ENCODE data around the gene SLC3A2. TPM values are rescaled to one million over a fixed set of nuclear protein-coding genes. Genes with fewer than 3 reads are reported as not detected.

The SLC3A2 gene
- total RNA-seq: 163 TPM in 2 replicates

DNA sequence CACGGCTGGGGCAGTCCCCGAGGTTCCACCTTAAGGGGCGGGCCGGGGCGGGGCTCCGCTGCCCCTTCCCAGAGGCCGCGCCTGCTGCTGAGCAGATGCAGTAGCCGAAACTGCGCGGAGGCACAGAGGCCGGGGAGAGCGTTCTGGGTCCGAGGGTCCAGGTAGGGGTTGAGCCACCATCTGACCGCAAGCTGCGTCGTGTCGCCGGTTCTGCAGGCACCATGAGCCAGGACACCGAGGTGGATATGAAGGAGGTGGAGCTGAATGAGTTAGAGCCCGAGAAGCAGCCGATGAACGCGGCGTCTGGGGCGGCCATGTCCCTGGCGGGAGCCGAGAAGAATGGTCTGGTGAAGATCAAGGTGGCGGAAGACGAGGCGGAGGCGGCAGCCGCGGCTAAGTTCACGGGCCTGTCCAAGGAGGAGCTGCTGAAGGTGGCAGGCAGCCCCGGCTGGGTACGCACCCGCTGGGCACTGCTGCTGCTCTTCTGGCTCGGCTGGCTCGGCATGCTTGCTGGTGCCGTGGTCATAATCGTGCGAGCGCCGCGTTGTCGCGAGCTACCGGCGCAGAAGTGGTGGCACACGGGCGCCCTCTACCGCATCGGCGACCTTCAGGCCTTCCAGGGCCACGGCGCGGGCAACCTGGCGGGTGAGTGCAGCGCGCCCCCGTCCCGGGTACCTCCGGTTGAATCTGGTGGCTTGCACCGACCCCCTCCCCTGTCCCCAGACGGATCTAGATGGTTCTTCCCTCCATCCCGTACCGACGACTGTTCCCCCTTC is at the start of gene SLC3A2:
SLC3A2 (plus strand) TSS at position 94 of the 776 bp plus-strand sequence; CDS start at position 222, 128 bp downstream.
- intact Hi-C loops (cut with micrococcal nuclease): loop anchor here (1.0 to 5.0 kb wide), 13 partner anchors 19 to 801 kb away; partner anchors contain the start of genes HNRNPUL2, NXF1, POLR2G and RTN3

DNA sequence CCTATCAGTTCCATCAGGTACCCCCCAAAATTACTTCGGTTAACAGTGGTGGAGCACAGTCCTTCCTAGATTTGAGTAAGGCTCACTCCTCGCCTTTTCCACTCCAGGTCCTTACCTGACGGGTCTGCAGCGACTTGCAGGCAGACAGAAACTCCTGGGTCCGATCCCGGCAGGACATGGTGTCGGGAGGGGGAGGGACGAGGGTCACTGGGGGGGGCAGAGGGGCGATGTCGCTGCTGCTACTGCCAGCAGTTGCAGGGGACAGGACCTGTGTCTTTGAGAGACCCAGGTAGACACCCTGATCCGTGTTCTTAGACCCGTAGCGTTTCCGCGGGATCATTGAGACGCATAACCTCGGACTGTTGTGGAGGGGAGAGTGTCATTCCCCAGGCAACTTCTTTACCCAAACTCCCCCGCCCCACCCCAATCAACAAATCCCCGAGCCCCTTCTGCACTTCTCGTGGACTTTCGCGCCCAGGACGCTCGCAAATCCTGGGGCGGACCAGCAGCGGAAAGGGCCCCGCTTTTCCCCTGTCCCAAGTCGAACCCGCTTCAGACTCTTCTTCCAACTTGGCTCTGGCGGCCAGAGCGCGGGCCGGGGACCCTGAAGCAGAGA is 49.7 kb upstream of the SLC3A2 start:
- intact Hi-C loops (cut with micrococcal nuclease): loop anchor here (1.0 to 5.0 kb wide), 3 partner anchors 8 to 124 kb away; partner anchors contain the start of genes BSCL2, GNG3, SLC3A2 and WDR74

GRCh38 chr11:62831520-62832335 is 49.0 kb upstream of the SLC3A2 start, which contains the start of gene STX5:
STX5 (minus strand) TSS chr11:62832051; CDS start chr11:62831243, 808 bp downstream.
- intact Hi-C loops (cut with micrococcal nuclease): loop anchor here (1.0 to 5.0 kb wide), 6 partner anchors 8 to 124 kb away; partner anchors contain the start of genes BSCL2, GNG3, SLC3A2 and TMEM179B

DNA sequence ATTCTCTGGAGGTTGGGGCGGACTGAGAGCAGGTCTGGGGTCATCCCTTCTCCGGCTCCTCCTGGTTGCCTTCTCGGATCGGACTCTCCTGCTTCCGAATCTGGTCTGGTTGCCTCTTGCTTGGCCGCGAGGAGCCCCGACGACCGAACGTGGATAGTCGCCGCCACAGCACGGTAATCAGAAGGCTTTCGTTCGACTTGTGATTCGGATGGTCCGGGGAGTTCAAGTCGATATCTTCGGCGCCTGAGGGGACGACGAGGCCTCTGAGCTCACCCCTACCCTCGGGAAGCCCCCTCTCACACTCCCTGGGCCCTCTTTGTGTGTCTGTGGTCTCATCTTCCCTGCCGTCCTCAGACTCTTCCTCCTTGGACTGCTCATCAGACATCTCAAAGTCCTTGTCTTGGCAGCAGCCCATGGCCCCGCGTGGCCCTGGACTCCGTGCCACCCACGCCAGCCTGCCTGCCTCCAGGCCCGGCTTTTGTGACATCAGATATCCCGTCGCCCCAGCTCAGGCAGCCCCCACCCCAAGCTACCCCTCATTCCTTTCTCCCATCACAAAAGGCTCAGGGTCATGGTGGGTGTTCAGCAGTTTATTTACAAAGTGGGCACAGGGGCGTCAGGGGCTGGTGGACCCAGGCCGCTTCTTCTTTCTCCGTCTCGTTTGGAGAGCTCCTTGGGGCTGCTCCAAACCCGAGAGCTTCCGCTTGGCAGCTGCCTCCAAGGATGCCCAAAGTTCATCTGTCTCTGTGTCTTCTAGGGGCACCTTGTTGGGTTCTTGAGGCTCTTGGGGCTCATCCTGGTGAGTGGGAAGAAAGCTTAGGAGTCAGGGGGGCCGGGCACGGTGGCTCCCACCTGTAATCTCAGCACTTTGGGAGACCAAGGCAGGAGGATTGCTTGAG is 48.1 kb upstream of the SLC3A2 start, which contains the start of gene TEX54:
TEX54 (minus strand) TSS at position 506 of the 899 bp plus-strand sequence.
- intact Hi-C loops (cut with micrococcal nuclease): loop anchor here (1.0 to 5.0 kb wide), 4 partner anchors 23 to 125 kb away; partner anchors contain the start of genes BSCL2, GNG3, TMEM179B and TMEM223

DNA sequence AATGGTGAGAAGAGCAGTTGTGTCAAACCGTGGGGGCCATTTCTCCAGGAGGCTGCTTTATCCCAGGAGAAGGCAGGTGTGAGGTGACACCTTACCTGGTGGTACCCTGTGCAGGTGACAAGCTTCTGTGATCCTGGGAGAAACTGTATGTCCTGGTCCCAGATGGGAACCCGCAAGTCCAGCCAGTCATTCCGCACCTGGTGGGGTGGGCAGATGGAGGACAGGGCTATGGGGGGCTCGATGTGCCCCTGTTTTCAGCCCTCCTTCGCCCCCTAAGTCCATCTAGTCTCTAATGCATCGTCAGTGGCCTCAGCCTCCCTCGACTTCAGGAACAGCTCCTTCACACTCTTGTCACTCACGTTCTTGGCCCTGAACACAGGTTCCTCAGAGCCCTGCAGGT is 45.4 kb upstream of the SLC3A2 start:
- intact Hi-C loops (cut with micrococcal nuclease): no loop called here

- intact Hi-C loops (cut with micrococcal nuclease): loop anchor here (1.0 kb wide), 3 partner anchors 8 to 41 kb away; partner anchors contain the start of genes NXF1 and SLC3A2
Observed at GRCh38 chr11:62839050-62839945, 41.4 kb upstream of the SLC3A2 start, which contains the start of gene WDR74. WDR74 (minus strand) TSS chr11:62839590; CDS start chr11:62839570, 20 bp downstream.

DNA sequence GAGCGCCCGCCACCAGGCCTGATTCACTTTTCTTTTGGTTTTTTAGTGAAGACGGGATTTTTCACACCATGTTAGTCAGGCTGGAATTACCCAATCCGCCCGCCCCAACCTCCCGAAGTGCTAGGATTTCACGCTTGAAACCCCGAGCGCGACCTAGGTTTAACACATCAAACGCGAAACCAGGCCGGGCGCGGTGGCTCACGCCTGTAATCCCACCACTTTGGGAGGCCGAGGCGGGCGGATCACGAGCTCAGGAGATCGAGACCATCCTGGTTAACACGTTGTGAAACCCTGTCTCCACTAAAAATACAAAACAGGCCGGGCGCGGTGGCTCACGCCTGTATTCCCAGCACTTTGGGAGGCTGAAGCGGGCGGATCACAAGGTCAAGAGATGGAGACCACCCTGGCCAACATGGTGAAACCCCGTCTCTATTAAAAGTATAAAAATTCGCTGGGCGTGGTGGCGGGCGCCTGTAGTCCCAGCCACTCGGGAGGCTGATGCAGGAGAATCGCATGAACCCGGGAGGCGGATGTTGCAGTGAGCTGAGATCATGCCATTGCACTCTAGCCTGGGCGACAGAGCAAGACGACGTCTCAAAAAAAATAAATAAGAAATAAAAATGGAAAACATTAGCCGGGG is 39.9 kb upstream of the SLC3A2 start:
- intact Hi-C loops (cut with micrococcal nuclease): loop anchor here (1.0 to 5.0 kb wide), 6 partner anchors 15 to 284 kb away; partner anchors contain the start of genes EEF1G, HNRNPUL2, POLR2G and TMEM179B

DNA sequence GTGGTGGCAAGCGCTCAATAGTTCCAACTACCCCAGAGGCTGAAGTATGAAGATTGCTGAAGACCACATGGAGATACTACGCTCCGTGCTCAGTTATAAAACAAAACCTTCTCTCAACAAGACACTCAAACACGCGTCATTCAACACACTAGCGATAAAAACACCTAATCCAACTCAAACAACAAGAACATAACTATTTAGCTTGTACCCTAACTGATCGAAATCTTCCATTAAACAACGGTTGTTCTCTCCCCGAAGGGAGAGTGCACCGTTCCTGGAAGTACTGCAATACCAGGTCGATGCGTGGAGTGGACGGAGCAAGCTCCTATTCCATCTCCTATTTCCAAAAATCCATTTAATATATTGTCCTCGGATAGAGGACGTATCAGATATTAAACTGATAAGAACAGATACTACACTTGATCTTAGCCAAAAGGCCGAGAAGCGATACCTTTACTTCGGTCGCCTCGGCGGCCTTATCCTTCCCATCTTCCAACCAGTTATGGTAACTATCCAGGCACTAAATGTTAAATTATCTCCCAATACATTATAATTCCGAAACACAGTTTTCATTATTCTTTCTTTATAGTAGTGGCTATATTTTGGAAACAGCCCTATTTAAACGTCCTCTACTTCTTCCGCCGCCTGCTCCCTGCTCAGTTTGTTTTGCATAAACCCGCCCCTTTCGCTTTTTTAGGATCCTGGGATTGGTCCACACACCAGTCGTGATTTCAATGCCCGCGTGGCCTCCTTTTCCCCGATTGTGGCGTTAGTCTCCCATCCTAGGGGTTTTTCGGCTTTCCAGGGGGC is 39.1 kb upstream of the SLC3A2 start:
- intact Hi-C loops (cut with micrococcal nuclease): loop anchor here (1.0 to 5.0 kb wide), 6 partner anchors 15 to 285 kb away; partner anchors contain the start of genes EEF1G, HNRNPUL2, POLR2G and TMEM179B

DNA sequence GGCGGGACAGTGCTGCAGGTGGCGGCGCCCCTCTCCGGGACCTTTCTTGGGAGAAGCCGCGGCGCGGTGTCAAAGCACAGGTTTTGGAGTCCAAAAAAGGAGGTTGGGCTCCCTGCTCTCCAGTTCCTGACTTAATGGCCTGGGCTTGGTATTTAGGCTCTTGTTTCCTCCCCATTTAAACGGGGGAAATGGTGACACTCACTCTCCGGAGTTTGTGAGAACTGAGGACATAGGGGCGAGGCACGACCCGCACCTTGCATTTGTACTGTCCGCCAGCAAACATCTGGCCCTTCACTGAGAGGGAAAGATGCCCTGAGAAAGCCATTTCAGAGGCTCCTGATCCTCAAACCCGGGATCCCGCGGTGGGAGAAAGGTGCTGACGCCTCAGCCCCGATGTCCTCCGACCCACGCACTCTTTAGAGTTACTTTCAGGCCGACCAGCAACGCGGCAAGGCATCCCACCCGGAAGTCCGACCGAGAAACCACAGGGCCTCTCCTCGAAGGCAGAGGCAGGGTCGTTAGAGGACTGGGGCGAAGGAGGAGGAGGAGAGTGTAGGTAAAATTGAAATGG is 38.4 kb upstream of the SLC3A2 start:
- intact Hi-C loops (cut with micrococcal nuclease): loop anchor here (5.0 kb wide), 1 partner anchor 270 kb away; the partner anchor contains the start of gene EEF1G

GRCh38 chr11:62842891-62843290 is 37.8 kb upstream of the SLC3A2 start:
- intact Hi-C loops (cut with micrococcal nuclease): loop anchor here (5.0 kb wide), 1 partner anchor 271 kb away; the partner anchor contains the start of gene EEF1G

GRCh38 chr11:62843466-62843865 is 37.2 kb upstream of the SLC3A2 start:
- intact Hi-C loops (cut with micrococcal nuclease): loop anchor here (5.0 kb wide), 1 partner anchor 271 kb away; the partner anchor contains the start of gene EEF1G

GRCh38 chr11:62844154-62844553 is 36.5 kb upstream of the SLC3A2 start:
- intact Hi-C loops (cut with micrococcal nuclease): loop anchor here (5.0 kb wide), 1 partner anchor 272 kb away; the partner anchor contains the start of gene EEF1G

DNA sequence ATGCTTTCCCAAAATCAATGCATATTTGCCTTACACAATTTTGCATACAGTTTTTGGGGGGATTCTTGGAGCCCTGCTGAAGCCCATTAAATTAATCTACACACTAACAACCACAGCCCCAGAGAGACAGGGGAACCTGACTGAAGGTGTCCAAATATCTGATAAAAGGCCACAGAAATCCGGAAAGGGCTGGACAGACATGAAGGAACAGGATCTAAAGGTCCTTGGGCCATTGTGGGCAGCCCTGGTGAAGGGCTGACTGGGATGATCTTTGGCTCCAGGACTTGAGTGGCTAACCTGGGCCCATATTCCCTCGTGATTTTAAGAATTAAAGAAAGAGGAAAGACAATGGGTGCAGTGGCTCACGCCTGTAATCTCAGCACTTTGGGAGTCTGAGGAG is 34.5 kb upstream of the SLC3A2 start:
- intact Hi-C loops (cut with micrococcal nuclease): no loop called here

DNA sequence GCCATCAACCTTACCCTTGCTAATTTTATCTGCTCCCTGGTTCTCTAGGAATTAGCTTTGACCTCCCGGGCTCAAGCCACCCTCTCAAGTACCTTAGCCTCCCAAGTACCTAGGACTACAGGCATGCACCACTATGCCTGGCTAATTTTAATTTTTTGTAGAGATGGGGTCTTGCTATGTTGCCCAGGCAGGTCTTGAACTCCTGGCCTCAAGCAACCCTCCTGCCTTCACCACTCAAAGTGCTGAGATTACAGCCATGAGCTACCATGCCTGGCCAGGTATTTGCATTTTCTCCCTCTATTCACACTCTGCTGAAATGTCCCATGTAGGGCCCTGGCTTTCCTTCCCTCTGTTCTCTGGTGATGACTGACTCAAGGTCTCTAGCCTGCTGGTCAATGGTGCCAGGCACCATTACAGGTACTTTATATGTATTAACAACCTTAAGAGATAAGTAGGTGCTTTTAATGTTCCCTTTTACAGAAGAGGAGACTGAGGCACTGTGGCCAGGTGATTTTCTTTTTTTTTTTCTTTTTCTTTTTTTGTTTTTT is 32.9 kb upstream of the SLC3A2 start:
- intact Hi-C loops (cut with micrococcal nuclease): no loop called here

- intact Hi-C loops (cut with micrococcal nuclease): no loop called here
Observed at GRCh38 chr11:62850911-62851806, 29.5 kb upstream of the SLC3A2 start.

Data from T-helper 2 cell treated with Interferon-gamma antibody and Interleukin-4, amounts not matched to agents 100 ng/mL and 5 ng/mL, for 36 hours (primary cell).